ENCODE measurements around the gene CAPZA3.
"Not testable (repeated sequence)": the region's sequence is repeated elsewhere in the genome, so short reads cannot be mapped to it uniquely, and the experiment has no call there.

CAPZA3 gene

GRCh38 chr12:18754124-18754707 lies 16.3 kb downstream of the CAPZA3 start:
- DNase-seq, result no peak

DNA sequence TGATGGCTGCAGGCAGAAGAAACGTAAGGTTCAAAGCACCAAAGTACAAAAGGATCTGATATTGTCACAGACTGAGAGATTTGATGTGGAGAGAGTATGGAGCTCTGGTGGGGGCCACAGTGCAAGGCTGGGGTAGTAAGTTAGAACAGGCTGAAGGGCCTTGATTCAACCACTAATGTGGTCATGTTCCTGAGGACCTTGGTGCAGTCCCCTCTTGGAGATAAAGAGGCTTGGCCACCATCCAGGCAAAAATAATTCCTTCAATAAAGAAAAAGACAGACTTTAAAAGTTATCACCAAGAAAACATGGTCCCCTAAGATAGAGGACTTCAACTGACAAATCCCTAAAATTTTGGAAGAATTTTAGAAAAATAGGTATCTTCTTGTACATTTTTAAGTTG lies 17.4 kb downstream of the CAPZA3 start:
- DNase-seq, result no peak

GRCh38 chr12:18766479-18766878 lies 28.6 kb downstream of the CAPZA3 start:
- DNase-seq, result not testable (repeated sequence)

- no peak for DNase-seq
Observed at GRCh38 chr12:18782827-18783226, 44.9 kb downstream of the CAPZA3 start.

- not testable (repeated sequence) for DNase-seq
Observed at GRCh38 chr12:18785465-18785864, 47.5 kb downstream of the CAPZA3 start.
